Diencephalon (tissue), 1 donor: ENCODE data around the gene POU4F1. TPM values are rescaled to one million over a fixed set of nuclear protein-coding genes. Genes with fewer than 3 reads are reported as not detected.

ENCODE experiments used
- total RNA-seq: library from RNA; depleted of rRNA; stranded (reverse); fragments of >200 nt; gene quantifications from one replicate; pipeline ENCODE4 v1.2.3, GENCODE V29; 2014

The POU4F1 gene
- 0.69 TPM for total RNA-seq

GRCh38 chr13:78603240-78603957, at the start of gene POU4F1:
POU4F1 (minus strand) TSS chr13:78603552; CDS start chr13:78603326, 226 bp downstream.

Other genes starting within 250 kb of the POU4F1 start
- gene OBI1, start 55.6 kb upstream of the POU4F1 start, total RNA-seq = 51.7 TPM